GM19240 (cell line): Measurements from ENCODE around the gene TPGS1.

ENCODE experiments used
- DNase-seq: peaks from one replicate; pipeline ENCODE4 v3.0.0; 2011; ENCODE audit warnings: low spot score; ENCODE audit not compliant: insufficient read length

TPGS1 gene

GRCh38 chr19:507286-508203 is at the start of gene TPGS1:
TPGS1 (plus strand) TSS chr19:507497; CDS start chr19:507507, 10 bp downstream.
- peak; percentile 77 for DNase-seq

GRCh38 chr19:457636-458035 is 49.7 kb upstream of the TPGS1 start:
- no peak for DNase-seq

DNA sequence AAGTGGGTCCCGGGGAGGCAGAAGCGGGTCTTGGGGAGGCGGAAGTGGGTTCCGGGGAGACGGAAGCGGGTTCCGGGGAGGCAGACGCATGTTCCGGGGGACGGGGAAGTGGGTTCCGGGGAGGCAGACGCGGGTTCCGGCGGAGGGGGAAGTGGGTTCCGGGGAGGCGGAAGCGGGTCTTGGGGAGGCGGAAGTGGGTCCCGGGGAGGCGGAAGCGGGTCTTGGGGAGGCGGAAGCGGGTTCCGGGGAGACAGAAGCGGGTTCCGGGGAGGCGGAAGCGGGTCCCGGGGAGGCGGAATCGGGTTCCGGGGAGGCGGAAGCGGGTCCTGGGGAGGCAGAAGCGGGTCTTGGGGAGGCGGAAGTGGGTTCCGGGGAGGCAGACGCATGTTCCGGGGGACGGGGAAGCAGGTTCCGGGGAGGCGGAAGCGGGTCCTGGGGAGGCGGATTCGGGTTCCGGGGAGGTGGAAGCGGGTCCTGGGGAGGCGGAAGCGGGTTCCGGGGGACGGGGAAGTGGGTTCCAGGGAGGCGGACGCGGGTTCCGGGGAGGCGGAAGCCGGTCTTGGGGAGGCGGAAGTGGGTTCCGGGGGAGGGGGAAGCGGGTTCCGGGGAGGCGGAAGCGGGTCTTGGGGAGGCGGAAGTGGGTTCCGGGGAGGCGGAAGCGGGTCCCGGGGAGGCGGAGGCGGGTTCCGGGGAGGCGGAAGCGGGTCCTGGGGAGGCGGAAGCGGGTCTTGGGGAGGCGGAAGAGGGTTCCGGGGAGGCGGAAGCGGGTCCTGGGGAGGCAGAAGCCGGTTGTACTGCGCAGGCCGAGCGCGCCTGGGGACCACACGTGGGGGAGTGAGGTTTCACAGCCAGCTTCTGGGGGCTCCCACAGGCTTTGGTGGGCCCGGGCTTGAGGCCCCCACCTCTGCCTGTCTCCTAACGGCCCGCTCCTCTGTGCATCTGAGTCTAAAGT is 48.9 kb upstream of the TPGS1 start:
- DNase-seq, result no peak

DNA sequence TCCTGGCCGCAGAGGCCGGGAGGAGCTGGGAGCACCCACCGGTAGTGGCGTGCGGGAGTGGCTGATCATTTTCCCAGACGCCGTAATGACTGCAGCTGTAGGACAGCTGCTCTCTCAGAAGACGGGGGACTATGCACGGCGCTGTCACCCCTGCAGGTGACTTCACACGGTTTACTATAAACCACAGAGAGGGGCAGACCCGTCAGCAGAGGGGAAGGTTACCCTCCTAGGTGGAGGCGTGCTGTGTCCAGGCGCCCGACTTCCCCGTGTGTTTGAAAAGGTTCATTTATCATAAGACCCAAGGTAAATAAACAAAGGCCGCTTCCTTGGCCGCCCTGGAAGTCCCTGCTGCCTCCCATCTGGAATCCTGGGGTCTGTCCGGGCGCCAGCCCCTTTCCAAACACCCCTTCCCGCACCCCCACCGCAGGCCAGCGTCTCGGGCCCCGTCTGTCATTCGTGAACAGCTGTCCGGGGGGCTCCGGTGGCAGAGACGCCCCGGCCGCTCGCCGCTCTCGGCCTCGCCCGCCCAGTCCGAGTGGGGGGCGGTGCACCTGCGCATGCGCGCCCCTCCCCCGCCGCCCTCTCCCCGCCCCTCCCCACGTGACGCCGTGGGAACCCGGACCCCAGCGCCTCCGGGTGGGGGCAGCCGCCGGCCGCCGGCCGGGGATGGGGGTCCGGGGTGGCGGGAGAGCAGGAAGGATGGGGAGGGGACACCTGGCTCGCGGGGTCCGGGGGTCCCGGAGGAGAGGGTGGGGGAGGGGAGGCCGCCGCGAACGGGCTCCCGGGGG is 47.4 kb upstream of the TPGS1 start:
- DNase-seq, result no peak

DNA sequence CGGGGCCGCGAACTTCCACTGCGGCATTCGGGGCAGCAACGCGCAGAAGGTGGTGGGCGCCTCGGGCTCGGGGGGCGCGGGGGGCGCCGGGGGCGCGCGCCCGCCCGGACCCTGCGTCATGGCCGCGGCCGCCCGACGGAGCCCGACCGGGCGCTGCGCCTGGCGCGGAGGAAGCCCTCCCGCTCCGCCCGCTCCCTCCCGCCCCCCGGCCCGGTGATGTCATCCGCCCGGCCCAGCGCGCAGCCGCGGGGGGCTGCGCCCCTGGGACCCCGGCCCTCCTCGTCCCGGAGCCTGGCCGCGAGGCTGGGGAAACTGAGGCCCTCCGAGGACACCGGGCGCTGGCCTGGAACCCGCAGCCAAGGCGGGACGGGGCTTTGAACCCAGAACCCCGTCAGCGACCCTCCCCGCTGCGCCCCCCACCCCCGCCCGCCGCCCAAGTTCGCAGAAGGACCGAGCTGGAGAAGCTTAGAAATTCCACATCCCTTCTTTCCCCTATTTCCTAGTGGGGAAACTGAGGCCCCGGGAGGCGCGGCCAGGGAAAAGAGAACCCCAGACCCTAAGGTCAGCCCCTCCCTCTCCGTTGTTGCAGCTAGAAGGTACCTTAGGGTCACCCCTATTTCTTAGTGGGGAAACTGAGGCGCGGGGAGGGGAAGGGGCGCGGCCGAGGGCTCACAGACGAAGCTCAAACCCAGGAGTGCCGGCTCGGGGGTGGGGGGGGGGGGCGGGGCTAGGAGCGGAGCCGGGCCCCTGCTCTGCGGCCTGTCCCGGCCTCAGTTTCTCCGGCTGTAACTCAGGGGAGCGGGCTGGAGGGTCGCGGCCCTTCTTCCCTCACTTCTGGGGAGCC is 46.2 kb upstream of the TPGS1 start, which contains the start of gene SHC2:
SHC2 (minus strand) TSS at position 157 of the 844 bp plus-strand sequence; CDS start at position 120, 37 bp downstream.
- no peak for DNase-seq

DNA sequence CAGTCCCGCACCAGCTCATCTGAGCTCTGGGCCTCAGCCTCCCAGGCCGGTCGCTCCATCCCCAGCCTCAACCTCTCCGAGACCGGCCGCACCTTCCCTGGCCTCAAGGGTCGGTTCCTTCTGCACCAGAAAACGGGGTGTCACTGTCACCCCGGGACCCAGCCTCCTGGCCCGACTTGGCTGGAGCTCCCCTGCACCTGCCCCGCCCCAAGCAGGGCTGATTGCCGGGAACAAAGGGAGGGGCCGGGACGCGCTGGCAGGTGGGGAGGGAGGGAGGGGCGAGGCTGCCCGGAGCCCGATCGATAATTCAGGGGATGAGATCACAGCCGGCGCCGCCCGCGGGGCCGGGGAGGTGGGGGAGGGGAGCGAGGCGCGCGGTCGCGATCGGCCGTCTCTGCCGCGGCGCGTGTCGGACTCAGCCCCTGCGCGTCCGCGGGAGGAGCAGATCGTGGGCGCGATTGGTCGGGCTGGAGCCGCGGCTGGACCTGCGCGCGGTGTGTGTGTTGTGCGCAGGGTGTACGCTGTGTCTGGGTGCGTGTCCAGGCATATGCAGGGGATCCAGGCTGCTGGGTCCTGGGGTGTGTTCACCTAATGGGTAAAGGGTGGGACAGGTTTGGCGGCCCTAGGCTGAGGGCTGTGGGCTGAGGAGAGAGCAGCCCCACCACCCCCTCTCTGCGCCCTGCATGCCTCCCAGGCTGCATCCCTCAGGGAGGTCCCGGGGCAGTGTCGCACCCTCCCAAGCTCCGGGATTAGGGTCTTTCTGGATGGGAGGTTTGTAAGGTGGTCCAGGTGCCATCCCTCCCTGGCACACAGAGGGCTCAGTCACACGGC is 45.4 kb upstream of the TPGS1 start:
- DNase-seq, result no peak

- DNase-seq, result no peak
Measured at GRCh38 chr19:463483-464207, 43.7 kb upstream of the TPGS1 start.

DNA sequence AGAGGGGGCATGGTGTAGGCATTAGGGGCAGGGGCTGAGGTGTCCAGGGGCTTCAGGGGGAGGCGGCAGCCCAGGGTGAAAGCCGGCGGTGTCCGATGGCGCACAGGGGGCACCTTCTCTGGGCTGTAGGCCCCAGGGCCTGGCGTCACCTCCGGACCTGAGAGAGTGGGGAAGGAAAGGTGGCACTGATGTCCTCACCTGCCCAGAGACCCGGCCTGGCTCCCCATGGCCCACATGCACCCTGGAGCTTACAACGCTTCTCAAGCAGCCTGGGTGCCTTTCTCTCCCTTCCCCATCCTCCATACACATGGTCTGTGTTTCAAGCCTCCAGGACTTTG is 43.1 kb upstream of the TPGS1 start:
- DNase-seq, result no peak

- DNase-seq, result no peak
Measured at GRCh38 chr19:465056-465816, 42.1 kb upstream of the TPGS1 start.

GRCh38 chr19:467554-467953 is 39.7 kb upstream of the TPGS1 start:
- no peak for DNase-seq

- DNase-seq, result no peak
Measured at GRCh38 chr19:468587-469256, 38.6 kb upstream of the TPGS1 start.

GRCh38 chr19:469833-470232 is 37.5 kb upstream of the TPGS1 start:
- no peak for DNase-seq

DNA sequence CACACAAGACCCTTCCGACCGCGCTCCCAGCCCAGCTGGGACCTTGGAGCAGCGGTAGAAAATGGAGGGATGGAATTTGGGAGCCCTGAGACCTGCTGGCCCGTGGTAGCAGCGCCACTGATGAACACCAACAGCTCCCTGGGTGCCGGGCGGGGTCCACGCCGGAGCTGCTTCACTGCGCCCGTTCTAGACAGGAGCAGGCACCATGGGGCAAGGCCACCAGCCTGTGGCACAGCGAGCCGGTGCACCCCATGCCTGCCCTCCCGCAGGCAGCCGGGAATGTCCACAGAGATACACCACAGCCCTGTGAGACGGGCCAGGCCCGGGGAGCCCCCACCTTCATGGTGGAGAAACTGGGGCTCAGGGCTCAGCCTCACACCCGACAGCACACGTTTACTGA is 36.6 kb upstream of the TPGS1 start:
- no peak for DNase-seq

GRCh38 chr19:472005-472858 is 35.1 kb upstream of the TPGS1 start:
- no peak for DNase-seq

DNA sequence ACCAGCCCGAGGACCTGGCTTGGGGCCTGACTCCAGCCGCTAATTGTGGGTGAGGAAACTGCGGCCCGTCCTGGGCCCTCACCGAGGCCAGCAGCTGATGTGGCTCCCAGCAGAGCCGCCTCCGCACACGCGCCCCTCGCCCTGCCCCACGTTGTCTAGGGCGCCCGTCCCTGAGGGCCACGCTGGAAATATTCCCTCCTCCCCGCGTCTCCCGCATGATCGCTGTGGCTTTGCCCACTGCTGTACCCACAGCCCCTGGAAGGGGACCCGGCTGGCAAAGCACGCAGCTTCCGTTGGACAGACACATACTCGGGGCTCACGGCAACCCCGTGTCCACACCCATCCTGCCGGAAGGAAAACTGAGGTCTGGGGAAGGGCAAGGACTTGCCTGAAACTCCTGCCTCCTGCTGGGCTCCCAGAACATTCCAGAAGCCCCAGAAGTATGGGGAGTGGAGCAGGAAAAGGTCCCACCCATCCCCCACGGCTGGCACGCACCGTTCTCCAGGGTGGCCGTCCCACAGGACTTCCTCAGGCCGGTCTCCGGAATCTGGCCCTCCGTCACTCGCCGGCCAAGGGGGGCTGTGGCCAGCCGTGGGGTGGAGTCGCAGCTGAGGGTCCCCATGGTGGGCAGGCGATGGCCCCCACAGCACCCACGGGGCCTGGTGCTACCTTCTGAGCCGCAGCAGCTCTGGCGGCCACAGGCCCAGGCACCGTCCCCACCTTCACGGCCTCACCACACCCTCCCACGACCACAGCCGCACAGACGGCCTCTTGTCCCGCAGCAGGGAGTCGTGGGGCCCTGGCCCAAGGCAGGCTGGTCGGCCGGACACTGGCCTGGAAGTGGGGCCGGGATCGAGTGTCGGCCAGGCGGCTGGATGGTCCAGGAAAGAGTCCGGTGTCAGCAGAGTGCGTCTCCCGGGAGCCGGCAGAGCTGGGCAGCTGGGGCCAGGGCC is 32.9 kb upstream of the TPGS1 start:
- DNase-seq, result no peak
